A549 (cell line): ENCODE results near the gene ZNF24.

Experiments used
- CEBPB ChIP-seq, 2 experiments: fragments of >200 bp in 1 of 2; sonication (Bioruptor Twin) in 1 of 2; formaldehyde crosslinking in 1 of 2; IDR thresholded peaks; 2 replicates each; pipeline ENCODE4 v1.6.1; 2012 to 2016
- CHD2 ChIP-seq: fragments of 150-350 bp; IDR thresholded peaks from 2 replicates; pipeline ENCODE4 v1.6.1; 2014; ENCODE audit warnings: low read length; ENCODE audit not compliant: partially characterized antibody
- CTCF ChIP-seq: fragments of >200 bp; sonication (Bioruptor Twin); formaldehyde crosslinking; IDR thresholded peaks from 3 replicates; pipeline ENCODE4 v1.5.1; 2016
- ELK1 ChIP-seq: fragments of 150-350 bp; IDR thresholded peaks from 2 replicates; pipeline ENCODE4 v1.6.1; 2014; ENCODE audit warnings: low read depth, mild to moderate bottlenecking, low read length
- EP300 ChIP-seq, 2 experiments: fragments of >200 bp; sonication (Bioruptor Twin); formaldehyde crosslinking; IDR thresholded peaks; 2 replicates in 1 of 2; 3 replicates in 1 of 2; pipeline ENCODE4 v1.6.1; 2016 to 2017
- FOSL2 ChIP-seq, 2 experiments: fragments of 450-650 bp in 1 of 2; fragments of >200 bp in 1 of 2; sonication (Bioruptor Twin) in 1 of 2; formaldehyde crosslinking; IDR thresholded peaks; 2 replicates each; pipeline versions ENCODE4 v1.5.0 to v1.6.1; 2016 to 2020; ENCODE audit warnings: mild to moderate bottlenecking in 1 of 2, moderate library complexity in 1 of 2
- HMGXB4 ChIP-seq: fragments of 250-450 bp; sonication (Bioruptor Pico); IDR thresholded peaks from 2 replicates; pipeline ENCODE4 v1.5.0; 2021; ENCODE audit warnings: mild to moderate bottlenecking, moderate library complexity, borderline replicate concordance
- MAX ChIP-seq: IDR thresholded peaks from 2 replicates; pipeline ENCODE4 v1.6.1; 2012
- POLR2A ChIP-seq: IDR thresholded peaks from 2 replicates; pipeline ENCODE4 v1.6.1; 2012; ENCODE audit warnings: mild to moderate bottlenecking, low read length
- RCOR1 ChIP-seq: fragments of 150-350 bp; IDR thresholded peaks from 2 replicates; pipeline ENCODE4 v1.6.1; 2014; ENCODE audit warnings: antibody characterized with exemption, low read length, low read depth
- SMC3 ChIP-seq: fragments of >200 bp; sonication (Bioruptor Twin); formaldehyde crosslinking; IDR thresholded peaks from 3 replicates; pipeline ENCODE4 v1.6.1; 2018; ENCODE audit warnings: inconsistent platforms

- no peak for TF ChIP-seq CTCF
- no peak for TF ChIP-seq ELK1
- TF ChIP-seq POLR2A: no peak
- TF ChIP-seq MAX: no peak
- no peak for TF ChIP-seq CEBPB (IDR thresholded peaks at IDR 0.05)
- no peak for TF ChIP-seq SMC3
- no peak for TF ChIP-seq FOSL2 (IDR thresholded peaks at IDR 0.05)
- TF ChIP-seq FOSL2 (CRISPR knock-in tag; IDR thresholded peaks at IDR 0.05): no peak
- TF ChIP-seq CHD2: no peak
- TF ChIP-seq RCOR1: no peak
- TF ChIP-seq HMGXB4 (CRISPR knock-in tag): no peak
- TF ChIP-seq EP300 (IDR thresholded peaks at IDR 0.05): no peak
These were observed 48.2 kb upstream of the ZNF24 start for GRCh38 chr18:35392375-35392774.
